ENCODE data around the gene DDX1.

DNA sequence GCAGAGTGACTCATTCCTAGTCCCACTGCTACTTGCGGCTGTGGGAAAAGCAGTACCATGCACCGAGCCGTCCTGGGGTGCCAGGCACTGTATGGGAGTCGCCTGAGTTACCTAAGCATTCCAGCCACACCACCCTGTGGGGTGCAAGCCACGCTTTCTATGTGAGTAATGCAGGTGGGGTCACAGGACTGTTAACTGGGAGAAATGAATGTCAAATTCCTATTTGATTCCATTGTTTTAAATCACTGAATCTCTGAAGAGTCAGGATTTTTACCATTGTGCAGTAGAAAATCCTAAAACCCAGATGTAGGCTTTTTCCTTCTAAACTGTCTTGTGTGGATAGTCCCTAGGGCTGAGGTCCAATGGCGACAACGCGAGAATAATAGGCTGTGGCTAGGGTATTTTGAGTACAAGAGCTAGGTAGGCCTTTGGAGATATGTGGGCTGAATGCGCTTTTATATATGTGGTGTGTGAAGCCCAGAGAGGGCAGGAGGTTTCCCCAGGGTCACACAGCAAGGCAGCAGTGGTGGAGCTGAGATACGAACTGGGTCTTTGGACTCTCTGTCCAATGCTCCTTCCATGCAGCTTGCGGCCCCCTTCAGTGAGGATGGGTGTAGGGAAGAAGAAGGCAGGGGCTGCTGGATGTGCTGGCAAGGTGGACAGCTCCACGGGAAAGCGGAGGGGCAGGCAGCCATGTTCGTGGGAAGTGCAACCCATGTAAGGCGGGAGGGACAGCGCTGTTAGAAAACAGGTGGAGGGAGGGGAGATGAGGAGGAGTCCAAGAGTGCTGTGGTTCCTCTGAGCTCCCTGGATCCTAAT, 83.2 kb downstream of the DDX1 start:
- TF ChIP-seq, protein P1, sequence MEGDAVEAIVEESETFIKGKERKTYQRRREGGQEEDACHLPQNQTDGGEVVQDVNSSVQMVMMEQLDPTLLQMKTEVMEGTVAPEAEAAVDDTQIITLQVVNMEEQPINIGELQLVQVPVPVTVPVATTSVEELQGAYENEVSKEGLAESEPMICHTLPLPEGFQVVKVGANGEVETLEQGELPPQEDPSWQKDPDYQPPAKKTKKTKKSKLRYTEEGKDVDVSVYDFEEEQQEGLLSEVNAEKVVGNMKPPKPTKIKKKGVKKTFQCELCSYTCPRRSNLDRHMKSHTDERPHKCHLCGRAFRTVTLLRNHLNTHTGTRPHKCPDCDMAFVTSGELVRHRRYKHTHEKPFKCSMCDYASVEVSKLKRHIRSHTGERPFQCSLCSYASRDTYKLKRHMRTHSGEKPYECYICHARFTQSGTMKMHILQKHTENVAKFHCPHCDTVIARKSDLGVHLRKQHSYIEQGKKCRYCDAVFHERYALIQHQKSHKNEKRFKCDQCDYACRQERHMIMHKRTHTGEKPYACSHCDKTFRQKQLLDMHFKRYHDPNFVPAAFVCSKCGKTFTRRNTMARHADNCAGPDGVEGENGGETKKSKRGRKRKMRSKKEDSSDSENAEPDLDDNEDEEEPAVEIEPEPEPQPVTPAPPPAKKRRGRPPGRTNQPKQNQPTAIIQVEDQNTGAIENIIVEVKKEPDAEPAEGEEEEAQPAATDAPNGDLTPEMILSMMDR (conservative IDR thresholded peaks at IDR 0.05; ENCODE audit: low read depth in 2 of 2), result no peak
- no peak for TF ChIP-seq POLR2AphosphoS5 (IDR thresholded peaks at IDR 0.05; ENCODE audit: low read depth)

Data from GM23338 (cell line).